H9 (cell line): Measurements from ENCODE around the gene FADS1. TPM values are rescaled to one million over a fixed set of nuclear protein-coding genes. Genes with fewer than 3 reads are reported as not detected.

ENCODE experiments used
- DNase-seq: peaks from one replicate; pipeline ENCODE4 v3.0.0-alpha.2; 2017
- H2AFZ ChIP-seq: one replicate; pipeline ENCODE4 v1.6.1; 2013; ENCODE audit warnings: mild to moderate bottlenecking, low read length, control low read depth, moderate library complexity
- H2AK5ac ChIP-seq: 2 replicates; pipeline ENCODE4 v1.6.1; 2013; ENCODE audit warnings: low read length, control low read depth, mixed read lengths; ENCODE audit not compliant: insufficient read length
- H2BK120ac ChIP-seq: one replicate; pipeline ENCODE4 v1.6.1; 2013; ENCODE audit warnings: low read depth, mild to moderate bottlenecking, low read length, control low read depth, inconsistent platforms; ENCODE audit not compliant: poor library complexity, severe bottlenecking
- H2BK12ac ChIP-seq: 2 replicates; pipeline ENCODE4 v1.6.1; 2013; ENCODE audit warnings: low read length, control low read depth, mixed read lengths, low read depth; ENCODE audit not compliant: insufficient read length
- H2BK15ac ChIP-seq: 2 replicates; pipeline ENCODE4 v1.6.1; 2013; ENCODE audit warnings: low read depth, low read length, control low read depth
- H2BK20ac ChIP-seq: one replicate; pipeline ENCODE4 v1.6.1; 2013; ENCODE audit warnings: low read depth, mild to moderate bottlenecking, low read length, control low read depth, inconsistent platforms; ENCODE audit not compliant: poor library complexity, severe bottlenecking
- H2BK5ac ChIP-seq: 2 replicates; pipeline ENCODE4 v1.6.1; 2013; ENCODE audit warnings: low read length, control low read depth, mixed read lengths; ENCODE audit not compliant: insufficient read length
- H3K14ac ChIP-seq: 2 replicates; pipeline ENCODE4 v1.6.1; 2013; ENCODE audit warnings: low read length, control low read depth; ENCODE audit not compliant: insufficient read depth
- H3K18ac ChIP-seq: 2 replicates; pipeline ENCODE4 v1.6.1; 2013; ENCODE audit warnings: low read depth, mild to moderate bottlenecking, mixed read lengths, low read length, control low read depth; ENCODE audit not compliant: insufficient read length
- H3K23ac ChIP-seq: 2 replicates; pipeline ENCODE4 v1.6.1; 2013; ENCODE audit warnings: low read length, control low read depth, mixed read lengths, low read depth; ENCODE audit not compliant: insufficient read length
- H3K23me2 ChIP-seq: 2 replicates; pipeline ENCODE4 v1.6.1; 2013; ENCODE audit warnings: low read depth, mild to moderate bottlenecking, mixed read lengths, low read length, control low read depth; ENCODE audit not compliant: insufficient read length, poor library complexity, severe bottlenecking
- H3K27ac ChIP-seq: 2 replicates; pipeline ENCODE4 v1.5.1; 2013; ENCODE audit warnings: low read length, control low read depth, mixed read lengths, low read depth; ENCODE audit not compliant: insufficient read length
- H3K27me3 ChIP-seq: 2 replicates; pipeline ENCODE4 v1.6.1; 2013; ENCODE audit warnings: low read length, control low read depth, inconsistent platforms; ENCODE audit not compliant: insufficient read depth
- H3K4ac ChIP-seq: 2 replicates; pipeline ENCODE4 v1.6.1; 2013; ENCODE audit warnings: low read depth, mild to moderate bottlenecking, control low read depth, inconsistent platforms, low read length, moderate library complexity
- H3K4me1 ChIP-seq: 2 replicates; pipeline ENCODE4 v1.6.1; 2013; ENCODE audit warnings: low read length, control low read depth, inconsistent platforms; ENCODE audit not compliant: insufficient read depth
- H3K4me2 ChIP-seq: 2 replicates; pipeline ENCODE4 v1.6.1; 2013; ENCODE audit warnings: low read length, control low read depth, mixed read lengths; ENCODE audit not compliant: insufficient read length, insufficient read depth
- H3K56ac ChIP-seq: 2 replicates; pipeline ENCODE4 v1.6.1; 2013; ENCODE audit warnings: low read depth, mild to moderate bottlenecking, mixed read lengths, low read length, control low read depth; ENCODE audit not compliant: insufficient read length
- H3K79me1 ChIP-seq: 2 replicates; pipeline ENCODE4 v1.6.1; 2013; ENCODE audit warnings: low read depth, mild to moderate bottlenecking, moderate library complexity, low read length, control low read depth, inconsistent platforms; ENCODE audit not compliant: insufficient read depth, poor library complexity, severe bottlenecking
- H3K79me2 ChIP-seq: 2 replicates; pipeline ENCODE4 v1.6.1; 2013; ENCODE audit warnings: low read length, control low read depth, inconsistent platforms; ENCODE audit not compliant: insufficient read depth
- H3K9ac ChIP-seq: 2 replicates; pipeline ENCODE4 v1.6.1; 2013; ENCODE audit warnings: low read length, control low read depth, mixed read lengths; ENCODE audit not compliant: insufficient read length; ENCODE audit errors: extremely low read depth
- H3K9me3 ChIP-seq: one replicate; pipeline ENCODE4 v1.6.1; 2013; ENCODE audit warnings: low read depth, low read length, inconsistent platforms; ENCODE audit not compliant: control insufficient read depth
- H3T11ph ChIP-seq: one replicate; pipeline ENCODE4 v1.6.1; 2013; ENCODE audit warnings: mild to moderate bottlenecking, low read length, control low read depth, inconsistent platforms
- H4K20me1 ChIP-seq: one replicate; pipeline ENCODE4 v1.6.1; 2013; ENCODE audit not compliant: control insufficient read depth, insufficient read length, insufficient read depth
- H4K5ac ChIP-seq: 2 replicates; pipeline ENCODE4 v1.6.1; 2013; ENCODE audit warnings: low read depth, mild to moderate bottlenecking, mixed read lengths, low read length, control low read depth; ENCODE audit not compliant: insufficient read length
- H4K8ac ChIP-seq: replicated peaks from 2 replicates; pipeline ENCODE4 v1.6.1; 2013; ENCODE audit warnings: low read length, control low read depth, mixed read lengths, low read depth; ENCODE audit not compliant: insufficient read length
- H4K91ac ChIP-seq: 2 replicates; pipeline ENCODE4 v1.6.1; 2013; ENCODE audit warnings: low read depth, mild to moderate bottlenecking, moderate library complexity, mixed read lengths, low read length, control low read depth; ENCODE audit not compliant: insufficient read length
- H3K27ac Mint-ChIP-seq, 3 experiments: 2 replicates in 2 of 3; 3 replicates in 1 of 3; pipeline ENCODE4 v1.8.0; 2020 to 2021; ENCODE audit warnings: mixed read lengths in 3 of 3, mild to moderate bottlenecking in 1 of 3, moderate library complexity in 1 of 3
- H3K27me3 Mint-ChIP-seq: 2 replicates; pipeline ENCODE4 v1.8.0; 2021; ENCODE audit warnings: low read depth, mild to moderate bottlenecking, moderate library complexity, mixed read lengths
- H3K36me3 Mint-ChIP-seq, 3 experiments: 2 replicates in 2 of 3; 3 replicates in 1 of 3; pipeline ENCODE4 v1.8.0; 2020 to 2021; ENCODE audit warnings: low read depth in 3 of 3, mixed read lengths in 3 of 3; ENCODE audit not compliant: insufficient read depth in 1 of 3
- H3K4me1 Mint-ChIP-seq, 2 experiments: 2 replicates each; pipeline ENCODE4 v1.8.0; 2020; ENCODE audit warnings: mixed read lengths in 2 of 2
- H3K4me3 Mint-ChIP-seq, 2 experiments: 2 replicates in 1 of 2; 3 replicates in 1 of 2; pipeline ENCODE4 v1.8.0; 2020 to 2021; ENCODE audit warnings: mild to moderate bottlenecking in 2 of 2, mixed read lengths in 2 of 2, moderate library complexity in 1 of 2
- H3K9me3 Mint-ChIP-seq, 2 experiments: 2 replicates in 1 of 2; 3 replicates in 1 of 2; pipeline ENCODE4 v1.8.0; 2020; ENCODE audit warnings: mild to moderate bottlenecking in 2 of 2, mixed read lengths in 2 of 2, moderate library complexity in 1 of 2
- CTCF ChIP-seq: fragments of 200-600 bp; sonication (generic); conservative IDR thresholded peaks from 3 replicates; pipeline ENCODE4 v1.8.0; 2021; ENCODE audit warnings: antibody characterized with exemption, mild to moderate bottlenecking
- WGBS: extraction: QIAGEN DNeasy Blood & Tissue Kit; methylation state at CpG from one replicate; pipeline ENCODE4 v1.1.7; 2013; ENCODE audit warnings: missing lambda C conversion rate, low lambda C conversion rate, mixed read lengths; ENCODE audit not compliant: insufficient read length; ENCODE audit errors: extremely low coverage; 5-methylcytosine and 5-hydroxymethylcytosine counted together
- total RNA-seq: library from RNA; stranded (reverse); gene quantifications from 2 replicates; pipeline ENCODE4 v1.2.1, GENCODE V29; 2021

FADS1 gene
- total RNA-seq, 1 experiment from 2014 or later: 125 TPM

- Histone ChIP-seq H3K56ac (no peak overlapping the region), H3K79me2 (0 out of 2 replicates have a peak, but pooled peaks cover 2% of the 10 kb centered on the region), H4K20me1 (no peaks in the 10 kb centered on the region), H3K79me1 (no peaks in the 10 kb centered on the region), H2BK20ac (no peak overlapping the region), H3K4me2 (no peak overlapping the region), H2BK5ac (no peak overlapping the region), H2AK5ac (no peak overlapping the region), H2AFZ (no peak overlapping the region), H3K23me2 (peaks cover 6% of the 10 kb centered on the region), H3K14ac (no peak overlapping the region), H4K8ac (no peak overlapping the region), H4K91ac (no peak overlapping the region), H3K27me3 (no peaks in the 10 kb centered on the region), H3K9me3 (no peaks in the 10 kb centered on the region), H3K9ac (no peak overlapping the region), H3T11ph (no peak overlapping the region), H4K5ac (no peak overlapping the region), H2BK15ac (no peak overlapping the region), H2BK120ac (no peak overlapping the region), H3K4ac (no peak overlapping the region), H3K23ac (no peak overlapping the region), H2BK12ac (no peak overlapping the region), H3K18ac (no peak overlapping the region), H3K27ac (no peak overlapping the region), H3K4me1 (peaks cover 3% of the 10 kb centered on the region)
- Mint-ChIP-seq H3K4me3 (no peak overlapping the region; a peak in 1 of 5 replicates), H3K36me3 (peaks cover 63 to 75% (median 74%) of the 10 kb centered on the region in 3 experiments), H3K4me1 (peaks cover 8 to 11% of the 10 kb centered on the region in 2 experiments), H3K27me3 (no peaks in the 10 kb centered on the region), H3K27ac (no peak overlapping the region; a peak in 1 of 7 replicates), H3K9me3 (peaks cover 0 to 2% of the 10 kb centered on the region in 2 experiments; a peak in 1 of 5 replicates)
- WGBS: no CpG with 5 or more reads among the region's 5 CpGs
- DNase-seq: no peak
- TF ChIP-seq CTCF: no peak
These were observed 5.0 kb downstream of the FADS1 start for GRCh38 chr11:61811831-61812230.
